T-cell (primary cell): ENCODE results near the gene FGF11. TPM values are rescaled to one million over a fixed set of nuclear protein-coding genes. Genes with fewer than 3 reads are reported as not detected.
"Not testable (repeated sequence)": the region's sequence is repeated elsewhere in the genome, so short reads cannot be mapped to it uniquely, and the experiment has no call there.

Experiments used
- ATAC-seq, 4 experiments: fragments of 200-7000 bp in 3 of 4; fragments of 150-1000 bp in 1 of 4; cut with Tn5 transposase; replicated peaks in 1 of 4; 1 replicate in 3 of 4; 2 replicates in 1 of 4; pipeline ENCODE4 v1.10.0; 2021; ENCODE audit warnings: moderate library complexity in 3 of 4, mild to moderate bottlenecking in 2 of 4, moderate number of reproducible peaks in 1 of 4
- CTCF ChIA-PET, 2 donors: fragments of 300-600 bp; sonication (Branson Sonifier 250); formaldehyde crosslinking; loops; one replicate each; lab custom pipeline; 2022; ENCODE audit warnings: antibody characterized with exemption in 2 of 2; lab: Charles Lee
- POLR2A ChIA-PET, 2 donors: fragments of 300-600 bp; sonication (Branson Sonifier 250); formaldehyde crosslinking; loops; one replicate each; lab custom pipeline; 2022; ENCODE audit warnings: antibody characterized with exemption in 2 of 2; lab: Charles Lee
- DNase-seq, 35 experiments: peaks; one replicate each; pipeline versions ENCODE4 v3.0.0 to v3.0.0-alpha.2; 2013 to 2023
- H3K27ac ChIP-seq: one replicate; pipeline ENCODE4 v1.5.1; 2013; ENCODE audit warnings: low read length
- H3K27me3 ChIP-seq, 2 experiments: replicated peaks in 1 of 2; 1 replicate in 1 of 2; 2 replicates in 1 of 2; pipeline versions ENCODE4 v1.6.1 to v1.7.0; 2013; ENCODE audit warnings: low read length in 1 of 2, mixed read lengths in 1 of 2; ENCODE audit not compliant: control insufficient read depth in 2 of 2, insufficient read depth in 2 of 2; ENCODE audit errors: extremely low read depth in 1 of 2
- H3K36me3 ChIP-seq, 2 donors: 1 replicate in 1 of 2; 2 replicates in 1 of 2; pipeline versions ENCODE4 v1.6.1 to v1.7.0; 2013; ENCODE audit warnings: low read length in 1 of 2; ENCODE audit not compliant: control insufficient read depth in 2 of 2, insufficient read depth in 1 of 2; ENCODE audit errors: extremely low read depth in 1 of 2
- H3K4me1 ChIP-seq, 2 experiments: 1 replicate in 1 of 2; 2 replicates in 1 of 2; pipeline versions ENCODE4 v1.6.1 to v1.7.0; 2013; ENCODE audit warnings: low read length in 2 of 2, mixed read lengths in 1 of 2; ENCODE audit not compliant: insufficient read depth in 2 of 2, control insufficient read depth in 1 of 2; ENCODE audit errors: extremely low read depth in 1 of 2
- H3K4me3 ChIP-seq, 2 donors: 1 replicate in 1 of 2; 2 replicates in 1 of 2; pipeline versions ENCODE4 v1.5.1 to v1.7.0; 2013; ENCODE audit warnings: mild to moderate bottlenecking in 2 of 2, low read length in 1 of 2, moderate library complexity in 1 of 2; ENCODE audit not compliant: control insufficient read depth in 1 of 2; ENCODE audit errors: extremely low read depth in 1 of 2
- H3K9me3 ChIP-seq: 2 replicates; pipeline ENCODE4 v1.7.0; 2013
- H3K27ac Mint-ChIP-seq, 2 donors: one replicate each; pipeline ENCODE4 v1.8.0; 2020 to 2021; ENCODE audit warnings: mild to moderate bottlenecking in 2 of 2, mixed read lengths in 2 of 2
- H3K27me3 Mint-ChIP-seq, 2 donors: one replicate each; pipeline ENCODE4 v1.8.0; 2021 to 2022; ENCODE audit warnings: mixed read lengths in 2 of 2
- H3K36me3 Mint-ChIP-seq: one replicate; pipeline ENCODE4 v1.8.0; 2021; ENCODE audit warnings: mixed read lengths
- H3K4me1 Mint-ChIP-seq, 3 donors: one replicate each; pipeline ENCODE4 v1.8.0; 2020 to 2022; ENCODE audit warnings: mixed read lengths in 3 of 3, mild to moderate bottlenecking in 1 of 3
- H3K4me3 Mint-ChIP-seq, 3 donors: one replicate each; pipeline ENCODE4 v1.8.0; 2020 to 2022; ENCODE audit warnings: mild to moderate bottlenecking in 3 of 3, mixed read lengths in 3 of 3, moderate library complexity in 3 of 3
- H3K9me3 Mint-ChIP-seq, 3 donors: one replicate each; pipeline ENCODE4 v1.8.0; 2020 to 2022; ENCODE audit warnings: mixed read lengths in 3 of 3
- WGBS: methylation state at CpG from one replicate; pipeline ENCODE4 v1.1.5; 2013; ENCODE audit warnings: missing lambda C conversion rate; ENCODE audit not compliant: insufficient coverage; 5-methylcytosine and 5-hydroxymethylcytosine counted together
- total RNA-seq, 35 experiments: library from RNA in 6 of 35; stranded (reverse) in 6 of 35; fragments of 120-200 nt in 1 of 35; gene quantifications; one replicate each; pipeline versions ENCODE4 v1.2.1 to v1.2.4 and lab custom pipeline; 2013 to 2026

FGF11 gene
- total RNA-seq, 5 donors from 2014 or later (not counting 1 experiment from before 2014, with no cell fraction given): 2.4 to 4.2 (median 3.3) TPM

- DNase-seq: no peak
- H3K36me3 Mint-ChIP-seq: peaks cover 10% of the 10 kb centered on the region
- Histone ChIP-seq H3K27ac (no peak overlapping the region), H3K4me3 (no peak overlapping the region), H3K4me1 (peaks cover 13 to 17% of the 10 kb centered on the region in 2 experiments), H3K9me3 (no peaks in the 10 kb centered on the region), H3K36me3 (peaks cover 8 to 50% of the 10 kb centered on the region in 2 donors), H3K27me3 (no peaks in the 10 kb centered on the region)
- no peaks in the 10 kb centered on the region for H3K9me3 Mint-ChIP-seq
- peak overlapping the region in 1 of 2 donors; percentile 31 for H3K27ac Mint-ChIP-seq
- no peak for ATAC-seq
- POLR2A ChIA-PET: interaction anchor here (0.5 to 0.6 kb wide), 2 partner anchors 11 to 94 kb away, joined by 4 to 8 read pairs; no protein-coding TSS in a partner anchor
- H3K4me3 Mint-ChIP-seq: no peak overlapping the region
- CTCF ChIA-PET: no interaction called here
- peaks cover 12 to 22% (median 22%) of the 10 kb centered on the region in 3 donors for H3K4me1 Mint-ChIP-seq
- 84% methylated on average over 14 of the region's 16 CpGs for WGBS
- H3K27me3 Mint-ChIP-seq: no peaks in the 10 kb centered on the region
These were observed 27.5 kb downstream of the FGF11 start for GRCh38 chr17:7466639-7467341.

- ChIA-PET POLR2A (interaction anchor here in 1 of 2 donors (0.5 kb wide), 1 partner anchor 11 kb away, joined by 4 read pairs; no protein-coding TSS in a partner anchor), CTCF (no interaction called here)
- Mint-ChIP-seq H3K9me3 (no peaks in the 10 kb centered on the region), H3K4me1 (peaks cover 19 to 30% (median 29%) of the 10 kb centered on the region in 3 donors), H3K27me3 (no peaks in the 10 kb centered on the region), H3K4me3 (no peak overlapping the region), H3K36me3 (peaks cover 10% of the 10 kb centered on the region), H3K27ac (peak overlapping the region in 1 of 2 donors; percentile 31)
- H3K4me1 ChIP-seq: peaks cover 15 to 24% of the 10 kb centered on the region in 2 experiments
- DNase-seq (no peak), ATAC-seq (no peak)
- no peak overlapping the region for H3K27ac ChIP-seq
- no peaks in the 10 kb centered on the region for H3K9me3 ChIP-seq
- H3K4me3 ChIP-seq: no peak overlapping the region
- WGBS: 100% methylated on average over 3 of the region's 3 CpGs
- H3K36me3 ChIP-seq: peaks cover 8 to 49% of the 10 kb centered on the region in 2 donors
- no peaks in the 10 kb centered on the region for H3K27me3 ChIP-seq
These were observed 28.2 kb downstream of the FGF11 start for GRCh38 chr17:7467498-7467897.

GRCh38 chr17:7468290-7468689 is 29.0 kb downstream of the FGF11 start:
- no peak overlapping the region for H3K4me3 Mint-ChIP-seq
- H3K27ac ChIP-seq: no peak overlapping the region
- ChIA-PET CTCF (no interaction called here), POLR2A (no interaction called here)
- peaks cover 15 to 27% of the 10 kb centered on the region in 2 experiments for H3K4me1 ChIP-seq
- no peak for DNase-seq
- H3K4me3 ChIP-seq: no peak overlapping the region
- H3K4me1 Mint-ChIP-seq: peaks cover 25 to 35% (median 34%) of the 10 kb centered on the region in 3 donors
- 98% methylated on average over 7 of the region's 11 CpGs for WGBS
- H3K27me3 Mint-ChIP-seq: no peaks in the 10 kb centered on the region
- no peaks in the 10 kb centered on the region for H3K9me3 ChIP-seq
- H3K27ac Mint-ChIP-seq: no peak overlapping the region
- no peaks in the 10 kb centered on the region for H3K9me3 Mint-ChIP-seq
- H3K36me3 Mint-ChIP-seq: peaks cover 10% of the 10 kb centered on the region
- H3K36me3 ChIP-seq: peaks cover 7 to 41% of the 10 kb centered on the region in 2 donors
- no peaks in the 10 kb centered on the region for H3K27me3 ChIP-seq
- no peak for ATAC-seq

- no peak overlapping the region for H3K27ac ChIP-seq
- Mint-ChIP-seq H3K36me3 (peaks cover 10% of the 10 kb centered on the region), H3K27me3 (no peaks in the 10 kb centered on the region), H3K4me1 (peaks cover 25 to 41% (median 40%) of the 10 kb centered on the region in 3 donors), H3K4me3 (no peak overlapping the region), H3K9me3 (no peaks in the 10 kb centered on the region), H3K27ac (no peak overlapping the region)
- ChIA-PET CTCF (no interaction called here), POLR2A (no interaction called here)
- no peaks in the 10 kb centered on the region for H3K27me3 ChIP-seq
- no peak for ATAC-seq
- no peak for DNase-seq
- H3K9me3 ChIP-seq: no peaks in the 10 kb centered on the region
- peaks cover 15 to 32% of the 10 kb centered on the region in 2 experiments for H3K4me1 ChIP-seq
- peaks cover 5 to 35% of the 10 kb centered on the region in 2 donors for H3K36me3 ChIP-seq
- no peak overlapping the region for H3K4me3 ChIP-seq
- 86% methylated on average over 8 of the region's 12 CpGs for WGBS
These were observed 29.6 kb downstream of the FGF11 start for GRCh38 chr17:7468804-7469389.

GRCh38 chr17:7469843-7470242 is 30.5 kb downstream of the FGF11 start:
- H3K27me3 Mint-ChIP-seq, H3K9me3 Mint-ChIP-seq, H3K27ac ChIP-seq, CTCF ChIA-PET, H3K4me3 Mint-ChIP-seq, H3K27ac Mint-ChIP-seq, H3K27me3 ChIP-seq, DNase-seq, H3K4me3 ChIP-seq, H3K36me3 Mint-ChIP-seq, H3K9me3 ChIP-seq, ATAC-seq: not testable (repeated sequence)
- Histone ChIP-seq H3K36me3 (peaks cover 5 to 30% of the 10 kb centered on the region in 2 donors), H3K4me1 (peaks cover 15 to 37% of the 10 kb centered on the region in 2 experiments)
- POLR2A ChIA-PET: interaction anchor here in 1 of 2 donors (0.6 kb wide), 1 partner anchor 114 kb away, joined by 5 read pairs; the partner anchor contains the start of gene MPDU1
- 90% methylated on average over 4 of the region's 12 CpGs for WGBS
- H3K4me1 Mint-ChIP-seq: peaks cover 25 to 49% (median 46%) of the 10 kb centered on the region in 3 donors

GRCh38 chr17:7470457-7470973 is 31.2 kb downstream of the FGF11 start:
- H3K27me3 ChIP-seq, H3K4me3 ChIP-seq, H3K27ac Mint-ChIP-seq, ATAC-seq, H3K9me3 Mint-ChIP-seq, CTCF ChIA-PET, H3K9me3 ChIP-seq, H3K27me3 Mint-ChIP-seq, DNase-seq, H3K36me3 Mint-ChIP-seq, H3K27ac ChIP-seq, H3K4me3 Mint-ChIP-seq: not testable (repeated sequence)
- Histone ChIP-seq H3K4me1 (peaks cover 15 to 40% of the 10 kb centered on the region in 2 experiments), H3K36me3 (peaks cover 5 to 26% of the 10 kb centered on the region in 2 donors)
- POLR2A ChIA-PET: interaction anchor here (0.6 to 1.0 kb wide), 4 partner anchors 30 to 253 kb away, joined by 3 to 7 read pairs (median 4); partner anchors contain the start of gene MPDU1 (in 1 of the 2)
- 100% methylated on average over 4 of the region's 8 CpGs for WGBS
- peaks cover 25 to 51% (median 49%) of the 10 kb centered on the region in 3 donors for H3K4me1 Mint-ChIP-seq
